Stimulated activated CD8-positive, alpha-beta memory T cell treated with anti-CD3 and anti-CD28 coated beads, Interleukin-7, amount 100 ng/mL, for 1 hour (primary cell): ENCODE results near the gene SCO1.
"Not testable (repeated sequence)": the region's sequence is repeated elsewhere in the genome, so short reads cannot be mapped to it uniquely, and the experiment has no call there.

Experiments used
- DNase-seq, 2 donors: peaks; one replicate each; pipeline ENCODE4 v3.0.0-alpha.2; 2020; ENCODE audit warnings: low read depth in 2 of 2

Gene SCO1

DNA sequence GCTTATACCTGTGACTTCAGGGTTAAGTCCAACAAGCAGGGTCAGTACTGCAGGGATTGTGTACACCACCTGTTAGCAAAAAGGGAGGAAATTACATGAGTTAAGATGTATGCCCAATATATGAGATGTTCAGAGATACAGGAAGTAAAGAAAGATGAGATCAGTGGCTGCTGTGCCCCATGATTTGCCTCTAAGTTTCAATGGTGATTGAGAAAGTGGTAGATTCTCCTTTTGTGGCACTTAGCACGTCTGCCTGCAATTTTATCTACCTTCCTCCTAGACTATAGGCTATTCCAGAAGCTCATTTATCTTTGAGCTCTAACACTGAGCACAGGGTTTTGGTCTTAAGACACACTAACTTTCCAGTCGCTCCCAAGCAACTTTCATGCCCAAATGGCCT, 28.9 kb upstream of the SCO1 start:
- DNase-seq, result no peak

DNA sequence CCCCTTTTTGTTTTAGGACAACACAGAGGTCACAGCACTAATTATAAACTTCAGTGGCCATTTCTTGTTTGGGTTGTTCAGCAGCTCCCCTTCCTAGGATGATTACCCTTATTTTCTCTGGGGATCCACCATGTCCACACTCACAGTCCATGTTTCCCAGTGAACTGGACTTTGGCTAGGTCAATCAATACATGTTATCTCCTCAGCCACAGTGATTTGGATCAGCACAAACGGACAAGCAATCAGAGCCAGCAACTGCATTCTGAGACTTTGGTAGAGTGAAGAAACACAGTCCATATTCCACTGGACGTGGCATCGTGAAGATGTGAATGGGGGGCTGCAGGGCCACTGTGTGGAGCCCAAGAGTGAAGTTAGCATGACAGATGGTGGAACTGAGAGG, 27.9 kb upstream of the SCO1 start:
- no peak for DNase-seq

GRCh38 chr17:10724546-10725195, 27.3 kb upstream of the SCO1 start:
- no peak for DNase-seq

GRCh38 chr17:10718547-10718946, 21.2 kb upstream of the SCO1 start:
- no peak for DNase-seq

DNA sequence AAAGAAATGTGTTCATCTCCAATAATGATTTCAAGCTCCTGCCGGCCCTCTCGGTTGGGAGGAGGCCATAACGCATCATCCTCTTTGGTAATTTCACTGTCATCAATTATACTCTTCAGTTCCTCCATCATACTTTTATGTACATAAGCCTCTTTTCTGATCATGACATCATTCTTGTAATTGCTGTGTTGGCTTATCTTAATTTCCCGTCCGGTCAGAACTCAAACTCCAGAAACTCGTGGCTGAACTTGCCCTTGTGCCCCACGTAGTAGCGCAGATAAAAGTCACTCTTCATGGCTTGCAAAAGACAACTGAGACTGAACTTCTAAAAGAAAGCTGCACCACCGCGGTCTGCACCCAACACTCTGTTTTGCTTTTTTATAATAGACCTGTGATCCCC, 18.9 kb upstream of the SCO1 start:
- DNase-seq, result no peak

- DNase-seq, result no peak
Measured at GRCh38 chr17:10713318-10713717, 16.0 kb upstream of the SCO1 start.

DNA sequence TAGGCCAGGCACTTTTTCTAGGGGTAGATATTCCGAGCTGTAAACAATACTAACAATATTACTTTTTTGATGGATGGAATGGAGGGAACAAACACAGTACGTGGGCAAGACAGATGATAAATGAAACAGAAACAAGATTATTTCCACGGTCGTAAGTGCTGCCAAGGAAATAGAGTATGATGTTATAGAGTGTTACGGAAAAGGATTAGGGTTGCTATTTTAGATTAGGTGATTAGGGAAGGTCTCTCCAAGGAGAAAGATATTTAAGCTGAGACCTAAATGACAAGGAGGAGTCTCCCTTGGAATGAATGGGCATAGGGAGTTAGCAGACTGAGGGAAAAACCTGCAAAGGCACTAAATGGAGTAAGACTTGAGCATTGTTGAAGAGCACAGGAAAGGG, 8.4 kb upstream of the SCO1 start:
- no peak for DNase-seq

DNA sequence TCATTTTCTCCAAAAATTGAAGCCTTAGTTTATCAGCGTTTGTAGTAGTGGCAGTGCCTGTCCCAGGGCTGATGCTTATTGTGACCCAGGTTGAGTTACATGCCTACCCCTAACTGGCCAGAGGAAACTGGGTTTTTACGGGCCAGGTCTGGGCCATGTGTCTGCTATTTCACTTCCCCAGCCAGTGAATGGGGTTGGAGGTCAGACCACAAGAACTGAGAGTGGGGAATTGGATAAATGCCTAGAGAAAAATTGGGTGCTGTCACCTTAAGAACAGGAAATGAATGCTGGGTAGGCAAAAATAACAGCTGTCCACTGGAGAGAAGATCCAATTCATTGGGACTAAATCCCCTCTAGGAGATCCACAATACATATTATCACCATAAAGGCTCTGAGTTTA, 5.2 kb upstream of the SCO1 start:
- no peak for DNase-seq

DNA sequence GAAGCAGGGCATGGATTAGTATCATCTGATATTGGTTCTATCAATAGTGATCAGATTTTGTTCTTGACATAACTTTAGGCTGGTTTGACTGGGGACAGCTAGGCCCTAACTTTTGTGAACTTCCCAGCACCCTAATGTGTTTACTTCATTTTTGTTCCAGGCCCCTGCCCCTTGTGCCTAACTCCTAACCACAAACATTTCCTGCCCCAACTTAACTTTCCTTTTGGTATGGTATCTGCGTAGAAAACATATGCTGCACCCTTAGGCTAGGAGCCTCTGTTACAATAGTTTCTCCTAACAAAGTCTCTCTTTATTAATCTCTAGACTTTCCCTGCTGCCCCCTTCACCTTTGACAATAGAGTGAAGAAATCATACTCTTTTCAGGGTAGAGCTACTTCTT, 2.5 kb upstream of the SCO1 start:
- DNase-seq, result no peak

- DNase-seq, result no peak
Measured at GRCh38 chr17:10698096-10698818, 924 bp upstream of the SCO1 start.

- not testable (repeated sequence) for DNase-seq
Measured at GRCh38 chr17:10695875-10696407, 1.4 kb downstream of the SCO1 start.

- no peak for DNase-seq
Measured at GRCh38 chr17:10687499-10687898, 9.8 kb downstream of the SCO1 start.

- DNase-seq, result no peak
Measured at GRCh38 chr17:10683853-10684252, 13.5 kb downstream of the SCO1 start.

DNA sequence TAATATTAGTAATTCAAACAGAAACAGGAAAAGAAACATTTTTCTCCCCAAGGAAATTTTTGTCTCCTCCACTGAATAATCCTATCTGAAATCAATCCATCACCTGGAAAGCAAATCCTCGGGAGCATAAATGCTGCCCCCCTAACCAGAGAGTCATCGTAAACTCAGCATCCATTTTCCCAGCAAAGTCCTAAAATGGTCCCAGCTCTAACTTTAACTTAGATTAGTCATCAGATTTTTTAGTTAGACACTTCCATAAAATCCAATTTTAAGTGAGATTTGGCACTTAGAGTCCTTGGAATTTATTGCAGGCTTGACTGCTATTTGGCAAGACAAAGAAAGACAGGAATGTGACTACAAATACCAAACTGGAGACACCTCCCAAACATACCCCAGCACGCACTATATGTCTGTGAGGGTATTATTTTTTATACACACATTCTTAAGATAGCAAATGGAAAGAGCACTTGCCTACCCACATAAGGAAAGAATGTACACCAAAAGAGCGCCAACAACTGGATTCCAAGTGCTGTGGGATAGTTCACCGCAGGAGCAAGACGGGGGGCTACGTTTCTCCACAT, 15.4 kb downstream of the SCO1 start:
- DNase-seq, result no peak

GRCh38 chr17:10674704-10675103, 22.6 kb downstream of the SCO1 start:
- no peak for DNase-seq

GRCh38 chr17:10673312-10673711, 24.0 kb downstream of the SCO1 start:
- no peak for DNase-seq

DNA sequence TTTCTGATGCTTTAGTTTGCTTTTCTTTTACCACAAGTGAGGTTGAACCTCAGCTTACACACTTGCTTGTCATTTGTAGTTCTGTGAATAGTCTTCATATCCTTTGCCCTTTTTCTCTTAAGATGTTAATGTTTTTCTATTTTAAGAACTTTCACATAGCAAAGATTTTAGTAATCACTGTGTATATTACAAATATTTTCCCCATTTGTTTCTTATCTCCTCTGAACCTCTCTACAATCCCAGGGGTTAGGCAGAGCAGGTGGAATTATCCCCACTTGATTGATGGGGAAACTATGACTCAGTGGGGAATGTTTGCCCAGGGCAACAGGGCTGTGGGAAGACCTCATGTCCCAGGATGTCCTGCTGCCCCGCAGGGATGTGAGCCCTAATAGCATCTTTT, 28.6 kb downstream of the SCO1 start:
- no peak for DNase-seq

- no peak for DNase-seq
Measured at GRCh38 chr17:10666906-10667305, 30.4 kb downstream of the SCO1 start.

DNA sequence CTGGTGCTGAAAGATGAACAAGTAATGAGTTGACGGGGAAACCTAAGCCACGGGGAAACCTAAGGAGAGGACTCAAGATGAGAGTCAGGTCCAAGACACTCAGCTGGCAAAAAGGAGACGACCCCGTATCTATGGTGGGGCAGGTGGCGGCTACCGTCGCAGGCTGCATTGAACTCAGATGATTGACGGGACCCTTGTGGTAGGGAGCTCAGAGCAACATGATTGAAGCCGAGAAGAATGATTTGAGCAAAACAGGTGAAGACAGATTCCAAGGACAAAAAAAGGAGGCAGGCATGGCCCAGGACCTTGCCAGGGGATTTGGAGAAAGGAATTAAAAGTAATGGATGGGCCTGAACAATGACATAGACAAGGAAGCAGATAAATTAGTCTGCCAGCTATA, 32.8 kb downstream of the SCO1 start:
- no peak for DNase-seq

- DNase-seq, result no peak
Measured at GRCh38 chr17:10663231-10663630, 34.1 kb downstream of the SCO1 start.

GRCh38 chr17:10661437-10661836, 35.9 kb downstream of the SCO1 start:
- no peak for DNase-seq

DNA sequence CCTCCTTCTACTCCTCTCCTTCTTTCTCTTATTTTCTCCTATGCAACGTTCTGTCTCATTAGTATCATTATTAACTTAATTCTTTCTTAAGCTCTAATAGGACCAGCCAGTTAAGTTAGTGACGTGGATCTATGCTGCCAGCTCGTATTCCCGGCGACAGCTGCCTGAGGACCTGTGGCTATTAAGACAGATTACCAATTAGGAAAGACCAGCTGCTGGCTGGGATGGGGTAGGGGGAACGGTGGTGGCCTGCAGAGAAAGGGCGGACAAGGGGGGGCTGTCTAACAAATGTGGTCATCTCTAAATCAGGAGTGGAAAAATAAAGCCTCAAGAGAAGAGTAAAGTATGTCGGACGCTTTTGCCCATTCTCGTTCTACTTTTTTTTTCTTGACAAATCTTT, 39.5 kb downstream of the SCO1 start:
- DNase-seq, result no peak

GRCh38 chr17:10657148-10657547, 40.2 kb downstream of the SCO1 start, which contains the start of gene MYH3:
Gene MYH3, minus strand, starts transcription at chr17:10657309. Its CDS starts 2,245 bp downstream, at chr17:10655064.
- DNase-seq, result no peak
